ENCODE measurements around the gene PCARE.

Gene PCARE

GRCh38 chr2:29061616-29062015, 12.7 kb downstream of the PCARE start:
- no peak for DNase-seq

GRCh38 chr2:29061176-29061575, 13.1 kb downstream of the PCARE start:
- no peak for DNase-seq

- DNase-seq, result no peak
These were observed 13.9 kb downstream of the PCARE start for GRCh38 chr2:29060441-29060840.

GRCh38 chr2:29059624-29060023, 14.7 kb downstream of the PCARE start:
- DNase-seq, result no peak

- DNase-seq, result no peak
These were observed 17.3 kb downstream of the PCARE start for GRCh38 chr2:29057006-29057405.

GRCh38 chr2:29056452-29056851, 17.9 kb downstream of the PCARE start:
- no peak for DNase-seq

GRCh38 chr2:29055601-29056000, 18.7 kb downstream of the PCARE start:
- no peak for DNase-seq

GRCh38 chr2:29054430-29054829, 19.9 kb downstream of the PCARE start:
- no peak for DNase-seq

- DNase-seq, result no peak
These were observed 20.5 kb downstream of the PCARE start for GRCh38 chr2:29053670-29054400.

- DNase-seq, result no peak
These were observed 21.1 kb downstream of the PCARE start for GRCh38 chr2:29053223-29053622.

- no peak for DNase-seq
These were observed 21.5 kb downstream of the PCARE start for GRCh38 chr2:29052807-29053206.

- DNase-seq, result no peak
These were observed 22.6 kb downstream of the PCARE start for GRCh38 chr2:29051730-29052129.

GRCh38 chr2:29050591-29050990, 23.7 kb downstream of the PCARE start:
- peak; percentile 31 for DNase-seq

GRCh38 chr2:29047083-29047845, 27.1 kb downstream of the PCARE start:
- no peak for DNase-seq

- no peak for DNase-seq
These were observed 28.0 kb downstream of the PCARE start for GRCh38 chr2:29046321-29046720.

GRCh38 chr2:29044459-29044858, 29.9 kb downstream of the PCARE start:
- DNase-seq, result no peak

GRCh38 chr2:29042561-29043075, 31.7 kb downstream of the PCARE start:
- DNase-seq, result no peak

GRCh38 chr2:29041161-29041660, 33.1 kb downstream of the PCARE start:
- no peak for DNase-seq

GRCh38 chr2:29040552-29040951, 33.8 kb downstream of the PCARE start:
- DNase-seq, result no peak

- DNase-seq, result no peak
These were observed 34.4 kb downstream of the PCARE start for GRCh38 chr2:29039718-29040480.

GRCh38 chr2:29035016-29035745, 39.1 kb downstream of the PCARE start:
- DNase-seq, result no peak

GRCh38 chr2:29033656-29034055, 40.7 kb downstream of the PCARE start:
- DNase-seq, result no peak

GRCh38 chr2:29033172-29033571, 41.2 kb downstream of the PCARE start:
- no peak for DNase-seq
